HG03135 (cell line): ENCODE measurements around the gene SLC1A7.

ENCODE experiments used
- ATAC-seq: cut with Tn5 transposase; IDR thresholded peaks from one replicate; pipeline ENCODE4 v1.9.1; 2021; ENCODE audit warnings: mild to moderate bottlenecking, moderate library complexity; ENCODE audit not compliant: unreplicated experiment

Gene SLC1A7

DNA sequence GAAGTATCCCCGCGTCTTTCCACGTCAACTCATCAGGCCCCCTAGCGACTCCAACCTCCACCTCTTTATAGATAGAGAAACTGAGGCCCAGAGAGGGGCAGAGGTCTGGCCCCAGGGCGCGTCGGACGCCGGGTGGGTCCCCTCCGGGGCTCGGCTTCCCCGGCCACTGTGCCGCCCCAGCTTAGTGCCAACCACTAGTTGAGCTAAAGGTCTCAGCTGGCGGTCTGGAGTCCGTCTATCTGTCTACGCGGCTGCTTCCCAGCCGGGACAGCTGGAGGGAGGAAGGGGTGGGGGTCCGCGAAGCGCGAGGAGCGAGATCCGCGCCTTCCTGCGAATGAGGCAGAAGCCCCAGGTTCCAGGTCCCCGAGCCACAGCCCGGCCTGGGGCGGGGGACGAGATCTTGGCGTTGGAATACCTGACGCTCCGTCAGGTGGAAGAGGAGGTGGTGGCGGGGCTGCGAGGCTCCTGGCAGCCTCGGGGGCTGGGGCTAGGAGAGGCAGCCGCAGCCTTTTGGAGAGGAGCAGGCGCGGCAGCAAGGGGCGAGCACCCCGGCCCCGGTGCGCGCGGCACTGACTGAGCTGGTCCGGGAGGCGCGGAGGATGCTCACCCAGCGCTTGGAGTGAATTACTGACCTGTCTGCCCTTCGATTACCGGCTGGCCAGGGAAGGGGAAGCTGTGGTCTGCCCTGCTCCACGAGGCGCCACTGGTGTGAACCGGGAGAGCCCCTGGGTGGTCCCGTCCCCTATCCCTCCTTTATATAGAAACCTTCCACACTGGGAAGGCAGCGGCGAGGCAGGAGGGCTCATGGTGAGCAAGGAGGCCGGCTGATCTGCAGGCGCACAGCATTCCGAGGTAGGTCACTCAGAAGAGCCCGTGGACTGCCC is 79.5 kb downstream of the SLC1A7 start:
- ATAC-seq = no peak

DNA sequence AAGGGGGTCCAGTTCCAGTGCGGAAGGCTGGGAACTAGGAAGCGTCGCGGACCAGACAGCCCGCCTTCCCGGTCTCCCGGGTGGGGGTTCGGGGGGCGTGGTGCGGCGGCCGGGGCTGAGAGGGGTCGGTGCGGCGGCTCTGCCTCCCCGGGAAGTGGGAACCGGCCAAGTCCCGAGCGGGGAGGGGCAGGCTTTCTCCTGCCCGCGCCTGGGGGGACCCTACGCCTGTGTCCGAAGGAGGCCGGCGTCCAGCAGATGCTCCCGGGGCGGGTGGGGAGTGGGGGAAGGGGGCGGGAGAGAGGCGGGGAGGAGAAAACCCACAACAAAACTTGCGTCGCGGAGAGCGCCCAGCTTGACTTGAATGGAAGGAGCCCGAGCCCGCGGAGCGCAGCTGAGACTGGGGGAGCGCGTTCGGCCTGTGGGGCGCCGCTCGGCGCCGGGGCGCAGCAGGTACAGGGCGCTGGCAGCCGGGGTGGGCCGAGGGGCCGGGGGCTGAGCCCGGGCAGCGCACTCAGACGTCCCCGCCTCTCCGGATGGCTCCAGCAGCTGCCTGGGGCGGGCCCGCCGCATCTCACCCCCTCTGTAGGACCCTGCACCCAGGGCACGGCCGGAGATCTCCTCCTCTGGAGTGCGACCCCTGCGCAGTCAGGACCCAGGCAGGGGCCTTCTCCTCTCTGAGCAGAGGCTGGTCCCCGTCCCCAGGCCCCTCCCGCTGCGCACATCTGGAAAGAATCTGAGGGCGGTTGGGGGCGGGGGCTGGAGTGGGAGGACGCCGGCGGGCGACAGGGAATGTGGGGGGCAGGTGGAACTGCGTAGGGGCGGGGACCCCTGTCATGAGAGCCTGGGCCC is 80.4 kb downstream of the SLC1A7 start, which contains the start of gene PODN:
Gene PODN (plus strand): TSS at position 355 of the 849 bp plus-strand sequence. CDS start 7,643 bp downstream, outside the sequence.
- ATAC-seq = no peak

DNA sequence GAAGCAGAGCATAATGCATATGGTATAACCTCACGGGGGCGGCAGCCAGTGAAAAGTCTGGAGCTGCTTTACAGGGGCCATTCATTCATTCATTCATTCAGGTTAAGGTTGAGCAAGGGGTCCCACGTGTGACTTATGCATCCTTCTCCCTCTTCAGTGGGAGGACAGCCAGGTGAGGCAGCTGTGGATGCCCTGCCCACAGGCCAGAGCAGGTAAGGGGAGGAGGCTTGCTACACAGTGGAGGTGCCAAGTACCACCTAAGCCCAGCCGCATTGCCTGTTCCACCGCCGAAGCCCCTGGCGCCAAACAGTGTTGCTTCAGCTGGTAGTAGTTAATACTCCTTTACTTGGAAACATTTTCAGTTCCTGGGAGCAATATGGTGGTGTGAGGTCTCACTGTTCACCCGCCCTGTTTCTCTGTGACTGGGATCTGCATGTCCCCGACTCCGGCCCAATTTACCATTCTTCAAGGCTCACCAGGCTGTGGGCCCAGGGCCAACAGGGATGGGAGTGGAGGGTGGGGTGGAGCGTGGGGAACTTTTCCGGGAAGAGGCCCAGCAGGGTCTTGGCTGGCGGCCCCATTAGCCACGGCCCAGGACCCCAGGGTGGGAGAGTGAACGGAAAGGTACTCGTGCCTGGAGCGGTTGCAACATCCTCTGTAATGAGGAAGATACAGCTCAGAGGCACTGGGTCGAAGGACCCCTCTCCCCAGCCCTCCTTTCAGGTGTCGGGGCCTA is 81.1 kb downstream of the SLC1A7 start:
- no peak for ATAC-seq

DNA sequence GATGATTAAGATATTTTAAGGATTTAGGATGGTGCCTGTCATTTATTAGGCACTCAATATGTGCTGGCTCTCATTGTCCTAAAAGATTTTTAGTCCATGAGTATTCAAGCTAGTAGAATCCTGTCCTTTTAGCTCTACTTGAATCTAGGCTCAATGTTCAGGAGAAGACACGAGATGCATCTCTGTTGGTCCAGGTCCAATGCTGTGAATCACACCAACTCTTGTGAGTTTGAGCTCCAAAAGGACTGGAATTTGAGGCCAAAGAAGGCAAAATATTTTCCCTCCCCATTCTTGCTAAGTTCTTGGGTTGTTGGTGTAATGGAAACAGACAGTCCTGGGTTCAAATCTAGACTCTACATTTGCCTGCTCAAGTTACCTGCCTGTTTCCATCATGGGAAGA is 81.9 kb downstream of the SLC1A7 start:
- ATAC-seq = no peak

DNA sequence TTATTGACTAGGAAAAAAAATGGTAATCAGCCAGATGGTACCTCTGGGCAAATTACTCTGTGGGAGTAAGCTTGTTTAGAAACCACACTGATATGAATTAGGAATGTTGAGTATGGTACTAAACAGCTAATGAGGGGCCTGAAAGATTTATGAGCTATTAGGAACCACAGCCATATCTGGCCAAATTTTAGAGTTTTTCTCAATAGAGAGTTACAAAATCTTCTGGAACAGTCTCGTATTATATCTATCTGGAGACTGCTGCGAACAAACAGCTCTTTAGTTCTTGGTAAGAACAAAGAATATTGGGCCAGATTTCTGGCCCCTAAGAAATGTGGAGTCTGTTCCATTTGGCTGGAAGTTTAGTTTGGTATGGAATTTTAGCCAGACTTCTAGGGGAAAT is 85.3 kb downstream of the SLC1A7 start:
- no peak for ATAC-seq

DNA sequence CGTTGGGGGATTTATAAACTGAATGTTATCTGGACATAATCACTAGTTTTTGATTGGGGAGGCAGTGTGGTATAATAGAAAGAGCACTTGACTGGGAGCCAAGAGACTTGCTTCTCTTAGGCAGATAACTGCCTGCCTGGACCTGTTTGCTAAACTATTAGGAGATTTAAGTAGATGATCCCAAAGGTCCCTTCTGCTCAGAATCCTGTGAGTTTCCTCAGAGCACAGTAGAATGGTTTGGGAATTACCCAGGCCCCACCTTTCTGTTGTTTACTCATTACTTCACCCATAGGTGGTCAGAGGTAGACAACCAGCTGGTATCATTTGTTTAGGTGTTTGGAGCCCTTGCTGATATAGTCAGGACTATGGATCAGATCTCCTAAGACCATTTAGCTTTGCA is 90.8 kb downstream of the SLC1A7 start:
- ATAC-seq = no peak

DNA sequence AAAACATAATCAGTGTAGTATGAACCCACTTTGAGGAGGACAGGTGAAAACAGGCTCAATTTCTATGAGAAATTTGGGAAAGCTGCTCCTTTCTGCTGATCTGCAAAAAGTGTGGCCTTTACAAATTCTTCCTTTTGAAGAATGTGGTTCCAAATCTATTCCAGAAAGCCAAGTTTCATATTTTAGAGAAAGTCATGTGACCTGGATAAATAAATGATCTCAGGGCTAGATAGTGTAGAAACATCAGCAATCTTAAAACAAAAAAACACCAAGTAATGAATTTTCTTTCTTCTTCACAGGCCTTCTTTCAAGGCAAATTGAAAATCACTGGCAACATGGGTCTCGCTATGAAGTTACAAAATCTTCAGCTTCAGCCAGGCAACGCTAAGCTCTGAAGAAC is 92.1 kb downstream of the SLC1A7 start:
- no peak for ATAC-seq

DNA sequence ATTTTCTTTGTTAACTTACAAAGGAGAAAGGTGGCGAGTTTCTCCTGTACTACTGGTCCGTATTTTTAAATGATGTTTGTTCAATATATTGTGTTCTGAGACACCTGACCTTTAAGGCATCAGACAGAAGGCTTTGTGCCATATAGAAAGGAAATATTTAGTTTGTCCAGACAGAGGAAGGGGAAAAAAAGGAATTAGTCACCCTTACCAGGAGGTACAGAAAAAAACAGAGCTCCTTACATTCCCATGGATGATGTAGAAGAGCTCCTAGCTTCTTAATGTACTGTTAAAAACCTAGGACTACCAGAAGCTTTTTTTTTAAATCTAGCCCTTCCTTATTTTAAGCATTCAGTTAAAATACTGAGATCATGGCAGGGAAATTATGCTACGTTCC is 92.9 kb downstream of the SLC1A7 start:
- ATAC-seq = no peak

DNA sequence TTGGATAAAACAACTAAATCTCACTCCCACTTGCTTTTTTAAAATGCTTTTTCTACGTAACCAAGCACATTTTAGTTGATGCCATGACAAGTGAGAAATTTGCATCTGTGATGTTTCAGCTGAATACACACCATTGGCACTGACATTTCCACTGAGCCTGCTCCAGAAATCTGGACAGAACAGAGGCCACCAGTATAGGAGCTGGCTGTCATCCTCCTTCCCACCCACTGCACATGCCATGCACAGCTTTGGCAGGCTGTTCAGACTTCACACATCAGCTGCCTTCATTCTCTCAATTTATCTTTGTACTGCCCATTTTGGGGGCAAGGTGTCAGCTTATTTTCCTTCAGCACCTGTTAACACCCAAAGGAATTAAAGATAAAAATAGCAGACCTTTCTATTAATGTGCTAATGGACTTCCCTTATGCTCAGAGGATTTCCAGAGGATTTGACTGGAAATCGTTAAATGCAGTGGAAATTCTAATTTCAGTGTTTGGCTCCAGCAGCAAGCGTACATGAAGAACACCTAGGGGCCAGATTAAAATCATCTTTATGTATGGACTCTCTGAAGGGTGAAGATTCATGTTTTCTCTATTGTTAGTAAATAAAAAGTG is 93.4 kb downstream of the SLC1A7 start:
- no peak for ATAC-seq

DNA sequence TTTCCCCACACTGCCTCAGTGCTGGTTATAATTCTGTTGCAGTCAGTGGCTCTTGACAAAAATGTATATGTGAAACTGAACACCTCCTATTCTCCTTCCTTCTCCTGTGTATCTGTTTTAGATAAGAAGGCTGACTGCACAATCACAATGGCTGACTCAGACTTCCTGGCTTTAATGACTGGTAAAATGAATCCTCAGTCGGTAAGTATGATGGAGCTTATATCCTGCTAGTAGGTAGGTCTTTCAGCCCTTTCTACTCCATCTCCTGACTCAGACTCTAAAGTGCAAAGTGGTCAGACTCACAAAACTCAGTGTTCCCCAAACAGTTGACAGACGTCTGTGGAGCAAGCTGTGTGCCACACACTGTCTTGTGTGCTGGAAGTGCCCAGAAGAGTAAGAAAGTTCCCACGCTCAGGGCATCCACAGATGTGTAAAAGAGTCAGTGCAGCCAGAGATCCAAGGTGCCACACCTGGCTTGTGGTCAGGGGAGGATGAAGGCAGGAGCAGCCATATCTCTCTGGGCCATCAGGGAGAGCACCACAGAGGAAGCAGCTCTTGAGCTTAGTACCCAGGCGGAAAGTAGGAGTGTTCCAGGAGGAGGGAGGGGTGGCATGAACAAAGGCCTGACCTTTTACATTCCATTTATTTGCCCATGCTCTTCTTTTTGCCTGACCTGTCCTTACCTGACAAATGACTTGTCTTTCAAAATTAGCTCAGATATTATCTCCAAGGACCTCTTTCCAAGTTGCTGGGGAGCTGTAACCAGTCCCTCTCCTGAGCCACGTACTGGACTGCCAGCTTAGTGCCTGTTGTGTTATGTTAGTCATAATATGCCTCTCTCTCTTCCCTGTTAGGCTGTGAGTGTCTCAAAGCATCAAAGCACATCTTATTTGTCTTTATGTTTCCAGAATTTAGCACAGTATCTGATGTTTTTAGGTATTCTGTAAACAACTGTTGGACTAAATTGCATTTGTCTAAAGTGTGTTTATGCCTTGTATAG is 94.4 kb downstream of the SLC1A7 start:
- ATAC-seq = no peak

DNA sequence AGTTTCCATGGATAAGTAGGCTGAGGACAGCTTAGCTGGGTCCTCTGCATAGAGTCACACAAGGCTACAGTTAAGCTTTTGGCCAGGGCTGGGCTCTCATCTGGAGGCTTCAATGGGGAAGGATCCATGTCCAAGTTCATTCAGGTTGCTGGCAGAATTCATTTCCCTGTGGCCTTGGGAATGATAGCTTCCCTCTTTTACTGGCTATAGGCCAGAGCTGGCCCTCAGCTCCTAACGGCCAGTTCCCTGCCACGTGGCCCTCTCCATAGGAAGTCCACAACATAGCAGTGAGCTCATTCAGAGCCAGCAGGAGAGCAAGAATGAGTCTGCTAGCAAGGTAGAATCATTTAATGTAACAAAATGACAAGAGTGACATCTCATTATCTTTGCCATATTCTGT is 95.5 kb downstream of the SLC1A7 start:
- no peak for ATAC-seq

DNA sequence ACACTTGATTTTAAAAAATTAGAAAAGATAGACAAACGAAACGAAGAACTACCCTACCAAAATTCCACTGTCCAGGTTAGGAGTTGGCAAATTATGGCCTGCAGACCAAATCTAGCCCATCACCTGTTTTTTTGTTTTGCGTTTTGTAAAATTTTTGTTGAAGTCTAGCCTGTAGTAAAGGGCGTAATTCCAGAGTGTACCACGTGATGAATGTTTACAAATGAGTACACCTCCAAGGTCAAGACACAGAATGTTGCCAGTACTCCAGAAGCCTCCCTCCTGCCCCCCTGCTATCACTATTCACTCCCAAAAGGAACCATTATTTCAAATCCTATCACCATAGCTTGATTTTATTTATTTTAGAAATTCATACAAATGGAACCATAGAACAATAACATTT is 97.5 kb downstream of the SLC1A7 start:
- ATAC-seq = no peak

DNA sequence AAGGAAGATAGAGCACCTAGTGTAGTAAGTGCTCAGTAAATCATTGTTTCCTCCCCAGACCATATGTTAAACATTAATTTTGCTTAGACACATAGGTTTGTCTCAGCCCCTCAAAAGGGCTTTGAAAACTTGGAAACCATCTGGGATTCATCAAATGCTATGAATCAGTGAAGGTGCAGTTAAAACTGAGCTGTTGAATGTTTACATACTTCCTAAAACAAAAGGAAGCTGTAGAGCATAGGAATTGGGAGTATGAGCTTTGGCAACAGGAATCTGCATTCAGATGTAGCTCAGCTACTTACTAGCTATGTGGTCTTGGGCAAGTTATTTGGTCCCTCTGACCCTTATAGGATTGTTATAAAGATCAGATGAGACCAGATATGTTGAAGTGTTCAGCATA is 99.2 kb downstream of the SLC1A7 start:
- no peak for ATAC-seq

DNA sequence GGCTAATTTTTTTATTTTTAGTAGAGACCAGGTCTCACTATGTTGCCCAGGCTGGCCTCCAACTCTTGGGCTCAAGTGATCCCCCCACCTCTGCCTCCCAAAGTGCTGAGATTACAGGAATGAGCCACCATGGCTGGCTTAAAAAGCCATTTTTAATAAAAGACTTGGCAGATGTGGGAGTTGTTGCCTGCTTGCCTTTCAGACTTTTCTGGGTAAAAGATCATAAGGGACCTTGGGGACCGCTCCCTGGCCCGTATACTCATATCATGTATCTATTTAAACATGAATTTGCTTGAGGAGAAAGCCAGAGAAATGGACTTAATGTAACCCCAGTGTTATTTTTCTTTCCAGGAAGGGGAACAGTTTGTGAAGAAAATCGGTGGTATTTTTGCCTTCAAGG is 103.9 kb downstream of the SLC1A7 start:
- ATAC-seq = no peak
